ENCODE measurements around the gene PLPPR1.
A peak's percentile ranks its signal among the peaks of the same experiment; 100 is the strongest.
"Not testable (repeated sequence)": the region's sequence is repeated elsewhere in the genome, so short reads cannot be mapped to it uniquely, and the experiment has no call there.

PLPPR1 gene

GRCh38 chr9:101291043-101291442 is 262.5 kb downstream of the PLPPR1 start:
- not testable (repeated sequence) for DNase-seq (ENCODE audit: low spot score)

DNA sequence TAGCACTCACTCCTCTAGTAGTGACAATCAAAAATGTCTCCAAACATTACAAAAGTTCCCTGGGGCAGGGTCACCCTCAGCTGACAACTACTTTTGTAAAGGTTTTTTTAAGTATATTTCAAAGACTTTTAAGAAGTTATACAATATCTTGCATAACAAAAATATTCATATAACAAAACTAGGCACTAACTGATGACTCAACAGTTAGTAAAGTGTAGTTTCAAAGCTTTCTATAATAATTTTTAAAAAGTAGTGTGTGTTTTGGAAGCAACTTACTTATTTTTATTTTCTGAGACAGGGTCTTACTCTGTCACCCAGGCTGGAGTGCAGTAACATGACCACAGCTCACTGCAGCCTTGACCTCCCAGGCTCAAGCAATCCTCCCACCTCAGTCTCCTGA is 271.4 kb downstream of the PLPPR1 start:
- no peak for DNase-seq (ENCODE audit: low spot score)

DNA sequence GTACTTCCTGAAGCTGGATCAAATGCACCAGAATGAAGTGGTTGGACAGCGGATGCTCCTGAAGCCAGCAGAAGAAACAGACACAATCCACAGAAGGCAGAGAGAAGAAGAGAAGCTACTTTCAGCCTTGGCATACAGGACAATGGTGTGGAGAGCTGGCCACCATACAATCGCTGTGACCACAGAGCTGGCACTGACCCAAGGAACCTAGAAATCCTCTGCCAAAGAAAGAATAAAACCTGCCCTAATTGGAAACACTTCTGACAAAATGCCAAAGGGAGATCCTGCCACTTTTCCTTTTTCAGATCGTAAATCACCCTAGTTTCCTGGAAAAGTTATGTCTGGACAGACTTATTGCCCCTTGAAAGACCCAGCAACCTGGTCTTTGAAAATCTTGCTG is 278.5 kb downstream of the PLPPR1 start:
- DNase-seq (ENCODE audit: low spot score) = no peak

GRCh38 chr9:101307524-101308213 is 279.1 kb downstream of the PLPPR1 start:
- DNase-seq (ENCODE audit: low spot score) = no peak

DNA sequence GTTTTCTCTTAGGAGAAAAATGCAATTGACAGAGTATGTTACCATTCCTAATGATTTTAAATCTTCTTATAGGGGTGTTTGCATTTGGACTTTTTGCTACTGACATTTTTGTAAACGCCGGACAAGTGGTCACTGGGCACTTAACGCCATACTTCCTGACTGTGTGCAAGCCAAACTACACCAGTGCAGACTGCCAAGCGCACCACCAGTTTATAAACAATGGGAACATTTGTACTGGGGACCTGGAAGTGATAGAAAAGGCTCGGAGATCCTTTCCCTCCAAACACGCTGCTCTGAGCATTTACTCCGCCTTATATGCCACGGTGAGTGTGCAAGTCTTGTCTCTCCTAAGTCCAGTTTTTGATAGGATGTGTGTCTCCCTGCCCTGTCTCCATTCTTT is 280.6 kb downstream of the PLPPR1 start:
- DNase-seq (ENCODE audit: low spot score) = no peak

DNA sequence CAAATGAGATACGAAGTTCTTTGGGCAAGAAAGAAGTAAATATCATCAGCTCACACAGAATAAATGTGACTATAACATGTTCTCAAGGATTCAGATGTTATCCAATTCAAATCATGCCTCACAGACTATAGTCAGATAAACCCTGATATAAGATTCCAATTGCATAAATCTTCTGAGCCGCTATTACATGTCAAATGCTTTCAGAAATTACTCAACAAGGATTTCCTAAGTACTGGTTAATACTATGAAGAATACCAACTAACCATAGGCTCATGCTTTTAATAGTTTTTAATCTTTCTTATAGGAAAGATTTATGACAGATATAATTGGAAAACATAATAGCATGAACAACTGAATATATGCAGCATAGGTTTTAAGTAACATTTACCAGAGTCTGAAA is 282.7 kb downstream of the PLPPR1 start:
- no peak for DNase-seq (ENCODE audit: low spot score)

- peak; percentile 88 for DNase-seq (ENCODE audit: low spot score)
Measured at GRCh38 chr9:101311758-101312420, 283.4 kb downstream of the PLPPR1 start.

DNA sequence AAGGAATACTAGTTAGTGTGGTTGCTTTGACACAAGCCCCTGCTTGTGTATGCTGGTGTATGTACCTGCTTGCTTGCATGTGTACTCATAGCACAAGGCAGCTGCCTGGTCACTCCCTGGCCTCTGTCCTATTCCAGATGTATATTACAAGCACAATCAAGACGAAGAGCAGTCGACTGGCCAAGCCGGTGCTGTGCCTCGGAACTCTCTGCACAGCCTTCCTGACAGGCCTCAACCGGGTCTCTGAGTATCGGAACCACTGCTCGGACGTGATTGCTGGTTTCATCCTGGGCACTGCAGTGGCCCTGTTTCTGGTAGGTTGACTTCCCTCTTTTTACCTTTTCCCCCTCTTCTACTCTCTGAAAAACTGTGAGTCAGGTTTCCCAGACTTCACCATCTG is 284.1 kb downstream of the PLPPR1 start:
- DNase-seq (ENCODE audit: low spot score) = no peak

GRCh38 chr9:101315112-101315450 is 286.6 kb downstream of the PLPPR1 start:
- DNase-seq (ENCODE audit: low spot score) = no peak

DNA sequence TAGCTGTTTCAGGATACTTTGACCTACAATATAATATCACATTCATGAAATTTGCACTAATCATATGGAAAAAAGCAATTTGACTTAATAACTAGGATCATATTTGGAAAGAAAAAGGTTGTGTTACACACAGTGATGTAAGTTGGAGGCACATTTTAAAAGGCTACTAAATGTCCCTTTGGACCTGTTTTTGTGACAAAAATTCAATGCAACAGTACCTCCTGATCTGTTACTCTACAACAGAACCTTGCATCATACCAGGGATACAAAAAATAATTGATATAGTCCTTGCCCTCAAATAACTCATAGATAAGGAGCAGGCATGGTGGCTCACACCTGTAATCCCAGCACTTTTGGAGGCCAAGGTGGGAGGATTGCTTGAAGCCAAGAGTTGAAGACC is 289.2 kb downstream of the PLPPR1 start:
- no peak for DNase-seq (ENCODE audit: low spot score)

DNA sequence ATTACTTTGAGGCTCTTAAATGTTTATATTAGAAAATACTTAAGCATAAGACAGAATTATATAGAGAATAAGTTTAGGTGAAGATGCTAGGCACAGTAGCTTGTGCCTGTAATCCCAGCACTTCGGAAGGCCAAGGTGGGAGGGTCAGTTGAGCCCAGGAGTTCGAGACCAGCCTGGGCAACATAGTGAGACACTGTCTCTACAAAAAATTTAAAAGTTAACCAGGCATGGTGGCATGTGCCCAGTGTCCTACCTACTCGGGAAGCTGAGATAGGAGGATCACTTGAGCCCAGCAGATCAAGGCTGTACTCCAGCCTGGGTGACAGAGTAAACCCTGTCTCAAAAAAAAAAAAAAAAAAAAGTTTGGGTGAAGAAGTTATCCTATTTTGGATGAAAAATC is 294.6 kb downstream of the PLPPR1 start:
- no peak for DNase-seq (ENCODE audit: low spot score)

GRCh38 chr9:101324245-101324804 is 295.8 kb downstream of the PLPPR1 start:
- DNase-seq (ENCODE audit: low spot score) = no peak

DNA sequence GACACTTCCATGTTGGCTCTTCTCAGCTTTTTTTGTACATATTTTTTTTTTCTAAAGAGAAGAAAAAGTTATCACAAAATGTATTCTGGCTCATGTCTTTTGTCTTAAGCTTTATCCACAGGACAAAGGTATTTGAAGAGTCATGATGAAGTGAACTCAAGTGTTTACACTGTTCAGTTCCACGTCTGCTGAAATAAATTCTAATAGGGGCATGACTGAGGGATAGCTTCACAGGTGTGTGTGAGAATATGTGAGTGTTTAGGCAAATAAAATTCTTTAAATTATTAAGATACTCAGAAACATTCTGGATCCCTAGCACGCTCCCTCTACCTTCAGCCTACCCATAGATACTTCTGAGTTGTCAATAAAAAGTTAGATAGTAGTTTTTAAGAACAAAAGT is 296.5 kb downstream of the PLPPR1 start:
- DNase-seq (ENCODE audit: low spot score) = no peak

DNA sequence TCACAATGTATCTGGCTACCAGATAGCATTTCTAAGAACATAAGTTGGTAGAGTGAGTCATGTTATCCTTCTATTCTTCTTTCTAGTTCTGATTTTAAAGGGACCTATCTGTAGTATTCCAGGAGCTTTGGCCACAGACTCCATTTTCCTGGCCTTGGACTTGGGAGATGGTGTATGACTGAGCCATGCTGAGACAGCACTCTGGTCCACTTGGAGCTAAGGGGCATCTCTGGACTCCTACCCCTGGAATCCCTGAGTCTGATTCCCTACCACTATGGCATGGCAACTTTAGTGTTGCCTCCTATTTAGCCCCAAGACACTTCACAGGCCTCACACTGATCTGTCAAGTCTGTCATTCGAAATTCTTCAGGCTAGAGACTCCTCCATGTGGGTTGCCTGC is 297.5 kb downstream of the PLPPR1 start:
- no peak for DNase-seq (ENCODE audit: low spot score)

DNA sequence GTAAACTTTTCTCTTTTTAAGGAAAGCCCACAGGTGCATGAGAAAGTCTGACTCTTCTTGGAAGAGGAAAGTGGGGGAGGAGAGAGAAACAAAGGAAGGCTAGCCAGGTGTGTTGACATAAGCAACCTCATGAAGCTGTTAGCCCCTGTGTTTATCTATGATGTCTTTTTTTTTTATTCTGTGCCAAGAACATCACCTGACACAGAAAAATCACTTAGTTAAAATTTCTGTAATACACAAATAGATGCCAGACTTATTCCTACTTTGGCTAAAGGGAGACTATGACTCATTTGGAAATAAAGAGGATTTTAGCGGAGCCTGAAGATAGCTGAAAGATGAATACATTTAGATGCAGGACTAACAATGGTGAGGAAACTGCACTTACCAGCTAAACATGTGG is 298.0 kb downstream of the PLPPR1 start:
- no peak for DNase-seq (ENCODE audit: low spot score)

GRCh38 chr9:101327422-101327909 is 298.9 kb downstream of the PLPPR1 start:
- DNase-seq (ENCODE audit: low spot score) = not testable (repeated sequence)

DNA sequence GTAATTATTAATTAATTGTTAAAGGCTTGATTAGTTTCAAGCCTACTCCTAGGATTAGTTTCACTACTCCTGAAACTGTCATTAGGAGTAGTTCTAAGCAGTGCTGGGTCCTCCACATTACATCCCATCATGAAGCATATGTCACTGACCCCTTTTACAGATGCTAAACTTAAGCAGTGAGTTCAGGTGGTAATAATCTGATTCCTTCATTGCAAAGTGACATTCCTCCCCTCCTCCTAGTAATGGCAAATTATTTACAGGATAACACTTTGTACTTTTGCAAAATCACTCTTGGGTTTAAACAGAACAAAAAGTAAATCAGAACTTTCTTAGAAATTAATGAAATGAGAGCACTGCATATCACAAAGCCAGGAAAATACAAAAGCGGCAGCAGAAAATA is 303.8 kb downstream of the PLPPR1 start:
- no peak for DNase-seq (ENCODE audit: low spot score)

GRCh38 chr9:101333490-101333889 is 305.0 kb downstream of the PLPPR1 start:
- no peak for DNase-seq (ENCODE audit: low spot score)

GRCh38 chr9:101333926-101334702 is 305.6 kb downstream of the PLPPR1 start:
- no peak for DNase-seq (ENCODE audit: low spot score)

DNA sequence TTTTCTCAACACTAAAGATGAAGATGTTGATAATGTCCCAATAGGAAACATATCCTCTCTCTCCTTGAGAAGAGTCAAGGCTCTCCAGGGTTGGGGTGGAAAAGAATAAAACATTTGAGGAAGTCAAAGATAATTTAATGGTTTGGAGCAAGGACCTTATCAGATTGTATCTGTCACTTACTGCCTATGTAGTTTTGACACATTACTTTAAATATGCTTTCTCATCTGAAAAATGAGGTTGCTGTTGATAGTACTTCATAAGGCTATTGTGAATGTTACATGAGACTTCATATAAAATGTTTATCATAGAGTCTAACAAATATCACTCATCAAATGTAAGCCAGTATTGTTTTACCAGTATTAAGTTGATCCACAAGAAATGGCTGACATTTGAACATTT is 307.6 kb downstream of the PLPPR1 start:
- DNase-seq (ENCODE audit: low spot score) = no peak

- DNase-seq (ENCODE audit: low spot score) = no peak
Measured at GRCh38 chr9:101337237-101337636, 308.7 kb downstream of the PLPPR1 start.

DNA sequence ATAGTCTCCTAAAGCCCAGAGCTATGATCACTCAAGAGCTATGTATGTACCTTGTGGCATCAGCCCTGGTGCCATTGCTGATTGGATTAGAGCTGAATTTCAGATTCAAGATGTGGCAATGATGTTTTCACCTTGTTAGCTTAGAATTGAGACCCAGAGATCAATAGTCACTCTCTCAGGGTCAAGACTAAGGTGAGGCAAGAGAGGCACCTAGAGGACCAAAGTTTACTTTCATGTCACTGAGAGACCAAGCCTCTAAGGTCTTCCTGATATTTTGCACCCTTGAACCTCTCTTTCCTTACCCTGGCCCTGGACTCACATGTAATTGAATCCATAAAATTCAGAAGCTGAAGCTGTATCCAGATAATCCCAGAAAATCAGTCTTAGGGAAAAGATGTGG is 313.4 kb downstream of the PLPPR1 start:
- no peak for DNase-seq (ENCODE audit: low spot score)

DNA sequence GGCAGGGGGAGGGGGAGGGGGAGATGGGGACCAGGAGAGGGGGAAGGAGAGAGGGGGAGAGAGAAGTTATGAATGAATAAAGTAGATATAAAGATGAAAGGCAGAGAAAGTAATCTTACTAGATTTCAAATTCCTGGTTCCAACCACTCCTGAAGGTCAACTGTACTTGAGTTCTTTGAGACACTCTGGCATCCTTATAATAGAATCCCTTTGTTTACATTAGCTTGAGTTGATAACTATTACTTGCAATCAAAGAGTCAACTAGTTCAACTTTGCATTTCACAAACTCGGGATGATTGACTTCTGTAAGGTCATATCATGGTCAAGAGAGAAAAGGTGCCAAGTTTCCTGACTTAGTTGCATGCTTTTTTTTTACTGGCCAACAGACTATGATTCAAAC is 314.1 kb downstream of the PLPPR1 start:
- DNase-seq (ENCODE audit: low spot score) = no peak
